Activated naive CD4-positive, alpha-beta T cell treated with anti-CD3 and anti-CD28 coated beads, Interleukin-2, amount 10 ng/mL, durations not matched to agents 7 days and 5 days (primary cell): ENCODE measurements around the gene C13orf42.

ENCODE experiments used
- CTCF ChIA-PET: fragments of 350-600 bp; sonication (Branson Sonifier 250); formaldehyde crosslinking; loops from one replicate; lab custom pipeline; 2021; ENCODE audit warnings: antibody characterized with exemption; lab: Charles Lee
- DNase-seq: peaks from one replicate; pipeline ENCODE4 v3.0.0-alpha.2; 2020
- H3K27ac Mint-ChIP-seq: one replicate; pipeline ENCODE4 v1.8.0; 2021; ENCODE audit warnings: mild to moderate bottlenecking, moderate library complexity, mixed read lengths
- H3K27me3 Mint-ChIP-seq: one replicate; pipeline ENCODE4 v1.8.0; 2021; ENCODE audit warnings: mild to moderate bottlenecking, mixed read lengths
- H3K36me3 Mint-ChIP-seq: one replicate; pipeline ENCODE4 v1.8.0; 2021; ENCODE audit warnings: mixed read lengths
- H3K4me1 Mint-ChIP-seq: one replicate; pipeline ENCODE4 v1.8.0; 2021; ENCODE audit warnings: mixed read lengths
- H3K4me3 Mint-ChIP-seq: one replicate; pipeline ENCODE4 v1.8.0; 2021; ENCODE audit warnings: mild to moderate bottlenecking, moderate library complexity, mixed read lengths
- H3K9me3 Mint-ChIP-seq: one replicate; pipeline ENCODE4 v1.8.0; 2021; ENCODE audit warnings: mixed read lengths

The C13orf42 gene

DNA sequence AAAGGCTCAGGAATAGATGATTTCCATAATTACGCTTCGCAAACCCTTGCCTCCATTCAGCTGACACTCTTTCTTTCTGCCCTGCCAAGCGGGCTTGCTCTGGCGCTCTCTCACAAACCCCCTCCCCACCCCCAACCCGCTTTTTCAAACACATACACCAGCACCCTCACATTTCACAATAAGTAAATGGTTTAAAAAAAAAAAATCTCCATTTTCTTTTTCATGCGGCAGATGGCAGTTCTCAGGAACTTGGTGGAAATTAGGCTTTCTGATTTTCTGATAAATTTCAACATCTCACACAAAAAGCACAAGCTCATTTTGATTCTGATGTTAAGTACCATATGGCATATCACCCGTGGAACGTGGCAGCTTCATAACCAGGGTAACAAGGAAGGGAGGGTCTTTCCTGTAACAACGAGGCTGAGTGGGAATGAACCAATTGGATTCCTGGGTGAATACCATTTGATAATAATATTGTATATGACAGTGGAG, 43.8 kb downstream of the C13orf42 start:
- Mint-ChIP-seq H3K4me1 (peaks cover 35% of the 10 kb centered on the region), H3K9me3 (no peaks in the 10 kb centered on the region), H3K27me3 (peaks cover 33% of the 10 kb centered on the region), H3K27ac (no peak overlapping the region), H3K4me3 (no peak overlapping the region), H3K36me3 (no peaks in the 10 kb centered on the region)
- CTCF ChIA-PET, result interaction anchor here (0.7 to 2.1 kb wide), 3 partner anchors 31 to 155 kb away, joined by 3 to 5 read pairs (median 3); no protein-coding TSS in a partner anchor
- DNase-seq, result no peak

DNA sequence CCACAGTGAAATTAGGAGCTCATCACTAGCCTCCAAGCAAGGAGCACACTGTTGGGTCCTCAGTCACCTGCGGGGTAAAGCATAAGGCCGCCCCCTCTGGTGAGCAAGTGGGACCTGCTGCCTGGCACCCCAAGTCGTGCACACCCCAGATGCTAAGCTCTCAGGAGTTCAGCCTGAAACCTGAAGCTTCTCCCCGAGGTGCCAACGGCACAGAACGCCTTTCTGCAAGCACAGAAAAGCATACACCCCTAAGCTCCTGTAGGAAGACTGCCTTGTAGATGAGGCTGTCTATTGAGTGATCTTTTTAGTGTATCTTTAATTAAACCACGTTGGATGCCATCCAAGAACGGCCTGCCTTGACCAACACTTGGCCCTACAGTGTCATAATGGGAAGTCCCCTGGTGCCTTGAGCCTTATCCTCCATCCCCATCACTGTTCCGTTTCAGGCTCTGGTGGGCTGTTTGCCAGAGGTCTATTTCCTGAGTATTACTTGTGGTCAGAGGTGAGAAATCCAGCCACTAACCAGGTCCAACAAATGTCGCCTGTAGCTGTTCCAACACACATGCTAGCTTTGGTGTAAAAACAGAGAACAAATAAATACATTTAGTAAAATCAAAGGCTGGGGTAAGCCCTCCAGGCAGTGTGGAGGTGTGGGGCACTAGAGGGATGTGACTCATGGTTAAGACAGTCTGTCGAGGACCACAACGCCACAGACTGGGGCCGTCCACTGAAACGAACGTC, 44.8 kb downstream of the C13orf42 start:
- CTCF ChIA-PET, result interaction anchor here (0.9 to 2.1 kb wide), 3 partner anchors 55 to 1085 kb away, joined by 3 to 5 read pairs (median 3); no protein-coding TSS in a partner anchor
- DNase-seq, result no peak
- Mint-ChIP-seq H3K4me1 (peaks cover 33% of the 10 kb centered on the region), H3K36me3 (no peaks in the 10 kb centered on the region), H3K9me3 (no peaks in the 10 kb centered on the region), H3K4me3 (no peak overlapping the region), H3K27me3 (peaks cover 37% of the 10 kb centered on the region), H3K27ac (no peak overlapping the region)

DNA sequence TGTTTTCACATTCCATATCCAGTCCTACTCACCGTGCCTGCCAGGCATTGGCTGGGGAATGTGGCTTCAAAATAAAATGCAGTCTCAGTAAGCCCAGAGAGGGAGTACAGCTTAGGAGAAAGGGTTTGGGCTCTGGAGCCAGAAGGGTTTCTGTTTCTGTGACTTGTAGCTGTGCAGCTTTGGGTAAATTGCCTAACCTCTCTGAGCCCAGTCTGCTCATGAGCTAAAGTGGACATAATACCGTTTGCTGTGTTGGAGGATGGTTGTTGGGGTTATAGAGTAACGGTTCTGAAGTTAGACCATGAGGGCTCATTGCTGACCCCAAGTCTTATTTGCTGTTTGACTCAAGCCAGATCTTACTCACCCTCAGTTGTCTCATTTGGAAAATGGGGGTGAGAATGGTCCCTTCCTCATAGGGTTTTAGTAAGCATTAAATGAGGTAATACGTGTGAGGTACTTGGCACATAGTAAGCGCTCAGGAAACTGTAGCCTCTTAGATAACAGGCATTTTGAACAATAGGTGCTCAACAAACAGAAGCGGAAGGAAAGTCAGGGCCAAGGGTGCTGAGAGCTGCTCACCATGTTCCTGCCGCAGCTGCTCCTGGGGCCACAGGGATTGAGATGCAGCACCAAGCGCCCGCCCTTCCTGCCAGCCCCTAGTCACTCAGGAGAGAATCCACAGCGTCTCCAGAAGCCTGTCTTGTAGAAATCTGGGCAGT, 45.5 kb downstream of the C13orf42 start:
- Mint-ChIP-seq H3K9me3 (no peaks in the 10 kb centered on the region), H3K4me1 (peaks cover 29% of the 10 kb centered on the region), H3K27me3 (peaks cover 37% of the 10 kb centered on the region), H3K27ac (no peak overlapping the region), H3K4me3 (no peak overlapping the region), H3K36me3 (no peaks in the 10 kb centered on the region)
- DNase-seq, result no peak
- CTCF ChIA-PET, result interaction anchor here (0.9 to 2.1 kb wide), 3 partner anchors 55 to 1085 kb away, joined by 3 to 5 read pairs (median 3); no protein-coding TSS in a partner anchor

DNA sequence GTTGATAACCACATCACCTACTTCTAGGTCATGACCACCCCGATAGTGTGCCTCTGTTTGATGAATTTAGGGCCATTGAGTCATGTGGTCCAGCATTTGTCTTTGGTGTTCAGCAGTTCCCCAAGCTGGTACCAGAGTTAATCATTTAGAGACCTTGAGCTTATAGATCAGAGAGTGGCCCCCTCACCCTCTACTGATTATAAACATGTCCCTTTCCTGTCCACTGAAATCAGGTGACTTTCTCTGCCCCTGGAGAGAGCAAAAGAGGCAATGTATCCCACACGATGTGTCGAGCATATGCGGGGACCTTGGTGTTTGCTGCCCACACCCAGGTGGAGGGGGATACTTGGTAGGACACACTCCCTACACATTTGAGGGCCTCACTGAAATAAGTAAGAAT, 46.3 kb downstream of the C13orf42 start:
- H3K27ac Mint-ChIP-seq, result no peak overlapping the region
- H3K27me3 Mint-ChIP-seq, result peaks cover 37% of the 10 kb centered on the region
- H3K36me3 Mint-ChIP-seq, result no peaks in the 10 kb centered on the region
- H3K4me3 Mint-ChIP-seq, result no peak overlapping the region
- H3K9me3 Mint-ChIP-seq, result no peaks in the 10 kb centered on the region
- peaks cover 22% of the 10 kb centered on the region for H3K4me1 Mint-ChIP-seq
- DNase-seq, result no peak
- CTCF ChIA-PET, result no interaction called here

DNA sequence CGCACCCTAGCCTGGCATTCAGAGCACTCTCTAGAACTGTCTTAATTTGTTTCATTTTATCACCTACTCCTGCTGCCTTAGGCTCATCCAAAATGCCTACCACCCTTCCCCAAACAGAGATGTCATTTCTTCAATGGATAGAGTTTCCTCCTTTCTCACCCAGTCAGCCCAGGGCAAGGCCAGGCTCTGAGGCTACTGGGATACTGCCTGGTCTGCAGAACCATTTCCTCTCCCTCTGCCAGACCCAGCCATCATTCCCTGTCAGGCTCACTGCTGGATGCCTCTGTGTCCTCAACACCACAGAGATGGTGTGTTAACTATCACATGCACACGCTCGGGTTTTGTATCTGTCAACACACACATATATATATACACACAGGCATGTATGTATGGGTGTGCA, 47.2 kb downstream of the C13orf42 start:
- Mint-ChIP-seq H3K36me3 (no peaks in the 10 kb centered on the region), H3K4me3 (no peak overlapping the region), H3K9me3 (no peaks in the 10 kb centered on the region), H3K27ac (no peak overlapping the region), H3K27me3 (peaks cover 37% of the 10 kb centered on the region), H3K4me1 (peaks cover 13% of the 10 kb centered on the region)
- no peak for DNase-seq
- CTCF ChIA-PET, result no interaction called here

DNA sequence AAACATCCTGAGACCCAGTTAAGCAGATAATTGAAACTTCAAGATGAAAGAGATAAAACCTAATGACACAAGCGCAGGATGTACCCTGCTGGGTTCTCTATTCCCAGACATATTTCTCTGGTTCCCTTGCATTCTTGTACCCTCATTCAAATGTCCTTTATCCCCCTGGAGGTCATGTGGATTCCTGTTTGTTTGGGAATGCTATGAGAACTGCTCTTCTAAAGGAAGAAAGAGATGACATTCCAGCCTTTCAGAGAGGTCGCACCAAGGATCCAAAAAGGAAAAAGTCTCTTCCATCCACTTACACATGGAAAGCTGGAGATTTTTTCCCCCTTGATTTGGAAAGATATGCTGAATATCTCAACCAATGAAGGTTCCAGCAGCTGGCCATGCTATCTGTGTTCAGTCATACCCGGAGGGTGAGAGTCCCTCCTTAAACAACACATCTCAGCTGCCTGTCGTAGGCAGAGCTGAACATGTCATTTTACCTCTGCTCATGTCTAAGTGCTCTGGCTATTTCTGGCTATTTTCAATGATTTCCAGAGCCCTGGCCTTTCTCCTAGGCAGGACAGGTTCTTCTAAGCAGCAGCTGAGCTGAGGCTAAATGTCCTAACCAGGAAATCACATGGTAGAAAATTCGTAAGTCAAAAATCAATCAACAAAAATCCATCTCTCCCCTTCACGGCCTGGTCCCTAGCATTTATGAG, 52.5 kb downstream of the C13orf42 start:
- Mint-ChIP-seq H3K9me3 (no peaks in the 10 kb centered on the region), H3K27me3 (peaks cover 18% of the 10 kb centered on the region), H3K4me1 (no peaks in the 10 kb centered on the region), H3K27ac (no peak overlapping the region), H3K4me3 (no peak overlapping the region), H3K36me3 (no peaks in the 10 kb centered on the region)
- DNase-seq, result no peak
- CTCF ChIA-PET, result interaction anchor here (0.8 to 1.4 kb wide), 2 partner anchors 11 to 142 kb away, joined by 3 to 5 read pairs; no protein-coding TSS in a partner anchor

DNA sequence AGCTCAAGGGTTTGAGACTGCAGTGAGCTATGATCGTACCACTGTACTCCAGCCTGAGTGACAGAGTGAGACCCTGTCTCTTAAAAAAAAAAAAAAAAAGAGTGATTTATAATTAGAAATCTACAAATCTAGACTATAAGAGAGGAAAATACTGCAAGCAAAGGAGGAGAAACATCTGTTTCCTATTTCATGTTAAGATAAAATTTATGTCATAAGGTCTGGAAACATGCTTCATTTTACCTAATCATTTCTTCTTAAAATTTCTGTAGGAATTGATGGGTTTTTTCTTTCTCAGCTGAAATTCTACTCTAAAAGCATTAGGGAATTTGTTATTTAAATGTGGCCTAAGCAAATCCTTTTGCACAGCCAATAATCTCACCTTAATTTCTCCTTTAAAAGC, 53.2 kb downstream of the C13orf42 start:
- H3K36me3 Mint-ChIP-seq, result no peaks in the 10 kb centered on the region
- no peaks in the 10 kb centered on the region for H3K9me3 Mint-ChIP-seq
- no peaks in the 10 kb centered on the region for H3K4me1 Mint-ChIP-seq
- no peak overlapping the region for H3K27ac Mint-ChIP-seq
- CTCF ChIA-PET, result interaction anchor here (0.8 to 1.5 kb wide), 2 partner anchors 12 to 141 kb away, joined by 3 read pairs; no protein-coding TSS in a partner anchor
- H3K4me3 Mint-ChIP-seq, result no peak overlapping the region
- H3K27me3 Mint-ChIP-seq, result peaks cover 14% of the 10 kb centered on the region
- no peak for DNase-seq

DNA sequence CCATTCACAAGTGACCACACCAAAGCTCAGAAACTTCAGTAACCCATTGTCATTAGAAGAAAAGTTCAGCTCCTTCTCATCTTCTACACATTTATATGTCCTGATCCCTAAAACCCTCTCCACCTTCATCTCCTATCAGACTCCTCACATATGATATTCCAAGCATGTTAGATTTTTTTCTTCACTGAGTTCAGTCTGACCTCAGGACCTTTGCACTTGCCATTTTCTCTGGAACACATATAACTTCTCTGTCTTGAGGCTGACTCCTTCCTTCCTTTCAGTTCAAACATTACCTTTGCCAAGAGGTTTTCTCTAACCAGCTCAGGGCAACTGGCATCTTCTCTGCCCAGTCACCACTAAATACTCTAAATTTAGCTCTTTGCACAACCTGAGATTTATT, 54.1 kb downstream of the C13orf42 start:
- H3K36me3 Mint-ChIP-seq, result no peaks in the 10 kb centered on the region
- DNase-seq, result no peak
- H3K4me3 Mint-ChIP-seq, result no peak overlapping the region
- H3K9me3 Mint-ChIP-seq, result no peaks in the 10 kb centered on the region
- no peaks in the 10 kb centered on the region for H3K4me1 Mint-ChIP-seq
- CTCF ChIA-PET, result interaction anchor here (1.5 kb wide), 1 partner anchor 13 kb away, joined by 3 read pairs; no protein-coding TSS in a partner anchor
- H3K27ac Mint-ChIP-seq, result no peak overlapping the region
- peaks cover 12% of the 10 kb centered on the region for H3K27me3 Mint-ChIP-seq

DNA sequence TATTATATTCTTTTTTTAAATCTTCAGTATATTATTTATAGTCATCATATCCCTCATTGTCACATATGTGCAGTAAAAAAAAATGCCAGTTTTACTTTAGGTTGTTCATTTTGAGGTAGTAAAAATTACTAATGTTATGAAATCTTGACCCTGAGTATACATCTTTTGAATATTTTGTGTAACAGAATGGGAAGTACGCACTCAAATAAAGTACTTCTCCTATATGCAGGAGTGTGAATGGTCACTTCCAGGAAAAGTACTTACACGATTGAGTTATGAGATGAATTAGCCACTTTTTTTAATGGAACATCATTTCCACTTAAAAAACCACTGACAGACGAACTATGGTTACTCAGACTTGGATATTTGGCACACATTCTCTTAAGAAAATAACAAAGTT, 58.5 kb downstream of the C13orf42 start:
- no peak overlapping the region for H3K4me3 Mint-ChIP-seq
- H3K27me3 Mint-ChIP-seq, result peaks cover 20% of the 10 kb centered on the region
- no peak for DNase-seq
- no peaks in the 10 kb centered on the region for H3K9me3 Mint-ChIP-seq
- CTCF ChIA-PET, result interaction anchor here (0.6 kb wide), 1 partner anchor 1363 kb away, joined by 3 read pairs; no protein-coding TSS in a partner anchor
- H3K4me1 Mint-ChIP-seq, result no peaks in the 10 kb centered on the region
- H3K36me3 Mint-ChIP-seq, result no peaks in the 10 kb centered on the region
- H3K27ac Mint-ChIP-seq, result no peak overlapping the region

DNA sequence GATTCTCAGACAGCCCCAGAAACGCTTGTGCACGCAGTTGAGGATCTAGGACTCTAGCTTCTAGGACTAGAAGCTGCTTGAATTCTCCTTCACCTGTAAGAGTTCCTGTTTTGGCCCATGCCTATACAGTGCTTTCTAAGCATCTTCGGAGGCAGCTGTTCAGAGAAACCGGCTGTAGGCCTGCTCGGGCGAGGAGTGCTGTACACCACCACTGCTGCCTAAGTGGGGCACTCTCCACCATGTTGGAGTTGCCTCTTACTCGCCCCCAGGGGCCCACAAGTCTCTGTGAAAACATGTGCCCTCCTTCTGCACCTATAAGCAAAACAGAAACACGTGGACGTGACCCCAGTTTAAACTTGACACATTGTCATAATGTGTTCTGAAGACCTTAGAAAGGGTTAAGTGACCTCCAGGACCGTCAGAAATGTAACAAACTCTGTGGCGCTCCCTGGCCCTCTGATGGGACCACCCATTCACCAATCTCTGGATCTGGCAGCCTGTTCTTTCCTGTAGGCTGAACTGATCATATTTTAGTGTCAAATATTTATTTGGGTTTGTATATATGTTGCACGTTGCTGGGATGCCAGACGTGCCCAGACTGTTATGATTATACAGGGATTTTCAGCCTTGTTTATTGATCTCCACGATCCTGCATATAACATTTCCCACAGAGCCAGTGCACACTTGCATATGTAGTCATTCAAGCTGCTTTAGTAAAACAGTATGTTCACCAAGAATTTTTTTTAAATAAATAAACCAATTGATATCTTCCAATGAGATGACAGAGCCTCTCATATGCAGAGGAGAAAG, 60.8 kb downstream of the C13orf42 start:
- no peaks in the 10 kb centered on the region for H3K4me1 Mint-ChIP-seq

DNA sequence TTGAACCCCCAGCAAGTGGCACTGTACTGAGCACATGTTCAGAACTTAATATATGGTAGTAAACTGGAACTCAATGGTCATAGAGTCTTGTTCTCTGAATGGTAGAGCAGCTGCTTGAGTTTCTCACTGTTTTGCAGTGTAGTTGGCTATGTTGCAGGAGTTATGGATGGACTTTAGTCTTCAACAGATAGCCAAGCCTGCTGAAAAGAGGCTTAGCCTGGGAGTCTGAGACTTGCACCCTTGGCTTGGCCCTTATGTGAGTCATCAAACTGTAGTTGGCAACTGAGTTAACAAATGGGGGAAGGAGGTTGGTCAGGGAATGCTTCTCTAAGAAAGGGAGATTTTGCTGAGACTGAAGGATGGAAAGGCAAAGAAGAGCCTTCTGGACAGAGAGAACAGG, 62.5 kb downstream of the C13orf42 start:
- Mint-ChIP-seq H3K36me3 (no peaks in the 10 kb centered on the region), H3K27ac (no peak overlapping the region), H3K27me3 (peaks cover 13% of the 10 kb centered on the region), H3K4me3 (no peak overlapping the region), H3K4me1 (no peaks in the 10 kb centered on the region), H3K9me3 (no peaks in the 10 kb centered on the region)
- no peak for DNase-seq
- CTCF ChIA-PET, result no interaction called here

More for the DNA sequence above, 60.8 kb downstream of the C13orf42 start:
- Mint-ChIP-seq H3K36me3 (no peaks in the 10 kb centered on the region), H3K27me3 (peaks cover 17% of the 10 kb centered on the region), H3K4me3 (no peak overlapping the region), H3K9me3 (no peaks in the 10 kb centered on the region), H3K27ac (no peak overlapping the region)
- CTCF ChIA-PET, result no interaction called here
- no peak for DNase-seq

DNA sequence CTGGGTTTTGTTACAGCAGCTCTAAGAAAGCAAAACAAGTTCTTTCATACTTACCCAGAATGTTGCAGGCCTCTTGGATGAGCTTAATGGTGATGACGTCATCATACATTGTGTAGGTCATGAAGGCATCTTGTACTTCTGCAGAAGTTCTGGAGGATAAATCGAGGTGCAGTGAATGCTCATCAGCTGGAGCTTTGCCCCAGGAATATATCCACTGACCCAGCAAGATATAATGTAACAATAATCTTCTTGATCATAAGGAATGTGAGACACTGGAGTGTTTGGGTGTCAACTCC, 63.0 kb downstream of the C13orf42 start:
- H3K36me3 Mint-ChIP-seq, result no peaks in the 10 kb centered on the region
- CTCF ChIA-PET, result no interaction called here

DNA sequence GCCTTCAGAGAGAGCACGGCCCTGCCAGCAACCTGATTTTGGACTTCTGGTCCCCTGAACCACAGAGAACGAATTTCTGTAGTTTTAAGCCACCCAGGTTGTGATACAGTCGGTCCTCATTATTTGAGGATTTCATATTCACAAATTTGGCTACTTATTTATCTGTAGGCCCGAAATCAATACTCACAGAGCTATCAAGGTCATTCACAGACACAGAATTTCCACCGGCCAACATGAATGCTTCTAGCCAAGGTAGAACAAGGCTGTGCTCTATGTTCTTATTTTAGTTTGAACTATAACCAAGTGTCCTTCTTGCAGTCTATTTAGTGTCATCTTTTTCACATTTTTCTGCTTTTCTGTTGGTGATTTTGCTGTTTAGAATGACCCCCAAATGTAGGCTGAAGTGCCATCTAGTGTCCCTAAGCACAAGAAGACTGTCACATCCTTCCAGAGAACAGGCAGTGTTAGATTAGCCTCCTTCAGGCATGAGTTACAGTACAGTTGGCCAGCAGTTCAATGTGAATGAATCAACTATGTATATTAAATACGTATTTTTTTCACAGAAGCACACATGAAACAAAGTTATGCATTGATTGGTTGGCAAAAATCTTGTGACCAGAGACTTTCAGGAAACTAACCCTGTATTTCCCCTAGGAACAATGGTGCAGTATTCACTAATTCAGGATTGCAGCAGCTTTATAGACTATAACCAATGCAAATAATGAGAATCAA, 63.5 kb downstream of the C13orf42 start:
- no peaks in the 10 kb centered on the region for H3K4me1 Mint-ChIP-seq
- H3K4me3 Mint-ChIP-seq, result no peak overlapping the region
- CTCF ChIA-PET, result no interaction called here
- H3K27me3 Mint-ChIP-seq, result peaks cover 13% of the 10 kb centered on the region
- no peak overlapping the region for H3K27ac Mint-ChIP-seq
- DNase-seq, result no peak
- no peaks in the 10 kb centered on the region for H3K9me3 Mint-ChIP-seq
- no peaks in the 10 kb centered on the region for H3K36me3 Mint-ChIP-seq

More for the DNA sequence above, 63.0 kb downstream of the C13orf42 start:
- Mint-ChIP-seq H3K9me3 (no peaks in the 10 kb centered on the region), H3K4me1 (no peaks in the 10 kb centered on the region), H3K27ac (no peak overlapping the region), H3K27me3 (peaks cover 13% of the 10 kb centered on the region), H3K4me3 (no peak overlapping the region)
- DNase-seq, result no peak
